NB4 (cell line): ENCODE measurements around the gene ZNF197.
"Not testable (repeated sequence)": the region's sequence is repeated elsewhere in the genome, so short reads cannot be mapped to it uniquely, and the experiment has no call there.

Source experiments
- DNase-seq: peaks from one replicate; pipeline ENCODE4 v3.0.0; 2010; ENCODE audit warnings: low read depth
- H3K4me3 ChIP-seq: one replicate; pipeline ENCODE4 v1.5.1; 2011; ENCODE audit warnings: mild to moderate bottlenecking, low read depth, low read length, moderate library complexity
- CTCF ChIP-seq: IDR thresholded peaks from one replicate; pipeline ENCODE4 v1.5.1; 2012; ENCODE audit warnings: low read depth, low read length
- MAX ChIP-seq: IDR thresholded peaks from 2 replicates; pipeline ENCODE4 v1.6.1; 2011; ENCODE audit warnings: low read depth, low read length
- MYC ChIP-seq: IDR thresholded peaks from 2 replicates; pipeline ENCODE4 v1.6.1; 2011; ENCODE audit warnings: low read depth, low read length
- POLR2A ChIP-seq: IDR thresholded peaks from 2 replicates; pipeline ENCODE4 v1.6.1; 2011; ENCODE audit warnings: mild to moderate bottlenecking; ENCODE audit not compliant: insufficient read length; ENCODE audit errors: extremely low read depth

ZNF197 gene

GRCh38 chr3:44624749-44625480 is at the start of gene ZNF197:
TSS of gene ZNF197 (plus strand) at chr3:44625036. CDS start at chr3:44629155, 4,119 bp downstream.
- TF ChIP-seq MAX (peak; percentile 50), CTCF (no peak), POLR2A (peak; percentile 49), MYC (peak; percentile 60; the same call in 1 of the 2 replicates)
- H3K4me3 ChIP-seq: peak within 1 kb of the TSS; percentile 90
- peak; percentile 91 for DNase-seq

GRCh38 chr3:44576613-44577012 is 48.2 kb upstream of the ZNF197 start:
- no peak for DNase-seq
- H3K4me3 ChIP-seq: no peak overlapping the region
- TF ChIP-seq MAX: no peak
- TF ChIP-seq POLR2A: no peak
- no peak for TF ChIP-seq MYC
- no peak for TF ChIP-seq CTCF

GRCh38 chr3:44577354-44577952 is 47.4 kb upstream of the ZNF197 start:
- DNase-seq, H3K4me3 ChIP-seq: not testable (repeated sequence)

GRCh38 chr3:44578316-44578715 is 46.5 kb upstream of the ZNF197 start:
- not testable (repeated sequence) for DNase-seq, H3K4me3 ChIP-seq

- not testable (repeated sequence) for DNase-seq, H3K4me3 ChIP-seq
These were observed 45.8 kb upstream of the ZNF197 start for GRCh38 chr3:44578924-44579515.

GRCh38 chr3:44579749-44580148 is 45.1 kb upstream of the ZNF197 start:
- H3K4me3 ChIP-seq, DNase-seq: not testable (repeated sequence)

GRCh38 chr3:44580971-44581370 is 43.9 kb upstream of the ZNF197 start:
- not testable (repeated sequence) for DNase-seq, H3K4me3 ChIP-seq

- peak within 1 kb of the TSS; percentile 75 for H3K4me3 ChIP-seq
- DNase-seq: peak; percentile 94
- no peak for TF ChIP-seq CTCF
- peak; percentile 68 for TF ChIP-seq POLR2A
- TF ChIP-seq MAX: peak; percentile 46
- peak; percentile 54; the same call in 1 of the 2 replicates for TF ChIP-seq MYC
These were observed 40.0 kb upstream of the ZNF197 start, which contains the start of gene ZNF660 for GRCh38 chr3:44584646-44585501. TSS of gene ZNF660 (plus strand) at chr3:44584964. CDS start at chr3:44594194, 9,230 bp downstream.
